GM12864 (cell line): ENCODE measurements around the gene ARL5C.

ENCODE experiments used
- DNase-seq: peaks from one replicate; pipeline ENCODE4 v3.0.0-alpha.2; 2011; ENCODE audit warnings: low read depth
- H3K4me3 ChIP-seq: 2 replicates; pipeline ENCODE4 v1.5.1; 2011; ENCODE audit warnings: mild to moderate bottlenecking, low read depth, low read length, control low read depth
- TF ChIP-seq, protein P1 (sequence below): IDR thresholded peaks from 2 replicates; pipeline ENCODE4 v1.5.1; 2011; ENCODE audit warnings: low read depth, mild to moderate bottlenecking, moderate library complexity, low read length, control low read depth, inconsistent platforms; ENCODE audit errors: missing control alignments

The ARL5C gene

DNA sequence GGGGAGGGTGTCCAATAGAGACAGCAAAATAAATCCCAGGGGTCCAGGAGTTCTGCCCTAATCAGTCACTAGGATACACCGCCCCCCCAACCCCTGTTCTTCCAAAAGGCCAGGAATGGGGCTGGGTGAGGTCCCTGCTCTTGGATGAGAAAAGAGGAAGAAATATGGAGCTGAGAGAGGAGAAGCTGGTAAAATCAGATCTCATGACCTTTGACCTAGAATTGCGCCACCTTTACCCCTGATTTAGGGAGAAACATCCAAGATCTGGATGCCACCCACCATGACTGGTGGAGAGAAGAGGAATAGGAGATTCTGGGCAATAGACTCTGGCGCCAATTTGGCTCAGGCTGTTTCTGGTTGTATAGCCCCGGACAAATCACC, 32.2 kb upstream of the ARL5C start:
- no peak for DNase-seq
- TF ChIP-seq, protein P1, sequence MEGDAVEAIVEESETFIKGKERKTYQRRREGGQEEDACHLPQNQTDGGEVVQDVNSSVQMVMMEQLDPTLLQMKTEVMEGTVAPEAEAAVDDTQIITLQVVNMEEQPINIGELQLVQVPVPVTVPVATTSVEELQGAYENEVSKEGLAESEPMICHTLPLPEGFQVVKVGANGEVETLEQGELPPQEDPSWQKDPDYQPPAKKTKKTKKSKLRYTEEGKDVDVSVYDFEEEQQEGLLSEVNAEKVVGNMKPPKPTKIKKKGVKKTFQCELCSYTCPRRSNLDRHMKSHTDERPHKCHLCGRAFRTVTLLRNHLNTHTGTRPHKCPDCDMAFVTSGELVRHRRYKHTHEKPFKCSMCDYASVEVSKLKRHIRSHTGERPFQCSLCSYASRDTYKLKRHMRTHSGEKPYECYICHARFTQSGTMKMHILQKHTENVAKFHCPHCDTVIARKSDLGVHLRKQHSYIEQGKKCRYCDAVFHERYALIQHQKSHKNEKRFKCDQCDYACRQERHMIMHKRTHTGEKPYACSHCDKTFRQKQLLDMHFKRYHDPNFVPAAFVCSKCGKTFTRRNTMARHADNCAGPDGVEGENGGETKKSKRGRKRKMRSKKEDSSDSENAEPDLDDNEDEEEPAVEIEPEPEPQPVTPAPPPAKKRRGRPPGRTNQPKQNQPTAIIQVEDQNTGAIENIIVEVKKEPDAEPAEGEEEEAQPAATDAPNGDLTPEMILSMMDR = no peak
- no peak overlapping the region for H3K4me3 ChIP-seq

DNA sequence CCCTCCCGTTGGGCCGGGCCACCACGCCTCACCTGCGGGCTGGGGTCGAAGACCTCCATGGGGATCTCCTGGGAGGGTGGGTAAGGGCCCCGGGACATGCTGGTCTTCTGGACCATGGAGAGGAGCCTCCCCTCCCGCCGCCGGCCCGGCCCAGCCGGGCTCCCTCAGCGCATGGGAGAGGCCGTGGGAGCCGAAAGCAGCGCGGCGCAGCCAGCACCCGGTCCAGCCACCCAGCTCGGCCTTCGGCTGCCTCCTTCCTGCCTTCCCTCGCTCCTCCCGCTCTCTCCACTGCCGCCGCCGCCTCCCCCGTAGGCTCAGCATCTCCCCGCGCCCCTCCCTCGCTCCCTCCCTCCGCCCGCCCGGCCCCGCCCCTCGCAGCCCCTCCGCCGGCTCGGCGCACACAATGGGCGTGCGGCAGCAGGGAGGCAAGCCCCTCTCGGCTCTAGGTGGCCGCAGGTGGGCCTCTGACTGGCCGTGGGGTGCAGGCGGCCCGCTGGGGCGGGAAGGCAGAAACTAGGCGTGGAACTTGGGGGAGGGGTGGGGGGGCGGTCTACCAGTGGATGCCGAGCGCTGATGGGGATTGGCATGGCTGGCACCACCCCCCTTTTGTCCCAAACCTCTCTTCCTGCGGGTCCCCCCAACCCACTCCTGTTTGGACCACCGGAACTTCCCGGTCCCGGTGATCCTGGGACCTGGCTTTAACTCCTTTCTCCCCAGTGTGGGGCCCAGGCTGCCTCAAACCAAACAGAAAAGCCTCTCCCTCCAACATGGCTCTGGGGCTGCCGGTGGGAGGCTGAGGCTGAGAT, 31.6 kb upstream of the ARL5C start, which contains the start of gene CACNB1:
CACNB1 (minus strand) TSS at position 290 of the 806 bp plus-strand sequence; CDS start at position 116, 174 bp downstream.
- TF ChIP-seq, protein P1 = no peak
- H3K4me3 ChIP-seq = peak within 1 kb of the TSS; percentile 77
- DNase-seq = no peak

DNA sequence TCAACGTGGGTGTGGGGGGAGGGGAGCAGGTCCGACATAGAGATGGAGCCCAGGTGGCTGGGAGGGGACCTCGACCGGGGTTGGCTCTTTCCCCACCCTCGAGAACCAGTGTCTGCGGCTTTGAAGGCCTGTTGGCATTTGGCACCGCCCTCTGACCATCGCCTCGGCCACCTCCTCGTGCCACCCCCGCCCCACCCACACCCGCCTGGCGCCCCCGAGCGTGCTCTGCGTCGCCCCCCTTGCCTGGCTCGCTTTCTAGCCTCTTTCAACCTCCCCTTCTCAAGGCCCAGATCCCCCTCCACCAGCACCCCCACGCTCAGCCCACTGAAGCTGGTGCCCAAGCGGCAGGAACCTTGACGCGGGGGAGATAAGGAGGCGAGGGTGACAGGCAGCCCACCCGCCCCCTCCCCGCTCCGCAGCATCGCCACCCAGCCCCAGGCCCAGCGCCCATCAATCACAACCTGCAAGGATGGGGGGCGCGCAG, 30.9 kb upstream of the ARL5C start:
- DNase-seq = no peak
- peak overlapping the region; percentile 77 for H3K4me3 ChIP-seq
- TF ChIP-seq, protein P1 = no peak

DNA sequence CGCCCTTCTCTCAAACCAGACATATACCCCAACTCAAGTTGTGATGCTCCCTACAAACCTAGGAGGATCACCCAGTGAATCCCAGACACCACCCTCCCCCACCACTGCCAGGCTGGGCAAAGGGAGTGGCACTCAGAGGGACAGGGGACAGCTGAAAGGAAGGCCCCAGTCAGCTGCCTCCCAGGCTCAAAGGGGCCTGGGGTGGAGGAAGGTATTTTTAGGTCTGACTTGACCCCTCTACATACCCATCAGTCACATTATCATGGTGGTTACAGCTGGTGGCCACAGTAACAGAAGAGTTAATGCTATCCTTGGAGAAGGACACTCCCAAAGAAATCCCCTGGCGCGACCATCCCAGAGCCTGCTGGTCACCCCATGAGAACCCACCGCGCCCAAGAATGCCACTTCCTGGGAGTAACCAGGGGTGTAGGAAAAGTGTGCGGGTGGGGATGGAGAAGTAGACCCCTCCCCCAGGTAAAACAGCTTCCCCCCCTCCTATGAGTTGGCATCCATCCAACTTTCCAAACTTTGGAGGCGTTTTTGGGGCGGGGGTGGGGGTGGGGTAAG, 30.4 kb upstream of the ARL5C start:
- TF ChIP-seq, protein P1 = no peak
- DNase-seq = no peak
- peak overlapping the region; percentile 77 for H3K4me3 ChIP-seq

DNA sequence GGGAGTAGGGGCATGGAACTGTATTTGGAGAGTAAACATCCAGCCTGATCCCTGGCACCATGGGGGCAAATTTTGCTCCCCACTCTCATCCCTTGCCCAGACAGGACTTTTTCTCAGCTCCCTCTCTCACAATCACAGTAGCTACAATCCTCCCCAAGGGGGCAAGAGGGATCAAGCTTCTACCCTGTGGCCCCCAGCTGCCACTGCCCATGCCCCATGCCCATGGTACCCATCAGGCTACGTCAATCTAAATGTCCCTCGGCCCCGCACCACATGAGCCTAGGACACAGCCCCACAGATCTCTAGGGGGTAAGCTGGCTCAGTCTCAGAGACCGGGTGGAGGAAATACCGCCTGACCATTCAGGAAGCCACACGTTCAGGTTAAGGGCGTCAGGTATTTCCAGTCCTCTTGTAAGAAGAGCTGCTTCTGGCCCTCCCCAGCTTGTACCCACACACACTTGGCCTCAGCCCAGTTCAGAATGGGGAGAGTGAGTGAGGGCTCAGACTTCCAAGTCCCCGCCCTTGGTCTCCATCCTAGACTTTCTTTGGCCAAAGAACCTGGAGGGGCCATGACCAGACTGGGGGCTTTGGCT, 29.7 kb upstream of the ARL5C start:
- TF ChIP-seq, protein P1 = no peak
- no peak for DNase-seq
- peak overlapping the region; percentile 77 for H3K4me3 ChIP-seq

DNA sequence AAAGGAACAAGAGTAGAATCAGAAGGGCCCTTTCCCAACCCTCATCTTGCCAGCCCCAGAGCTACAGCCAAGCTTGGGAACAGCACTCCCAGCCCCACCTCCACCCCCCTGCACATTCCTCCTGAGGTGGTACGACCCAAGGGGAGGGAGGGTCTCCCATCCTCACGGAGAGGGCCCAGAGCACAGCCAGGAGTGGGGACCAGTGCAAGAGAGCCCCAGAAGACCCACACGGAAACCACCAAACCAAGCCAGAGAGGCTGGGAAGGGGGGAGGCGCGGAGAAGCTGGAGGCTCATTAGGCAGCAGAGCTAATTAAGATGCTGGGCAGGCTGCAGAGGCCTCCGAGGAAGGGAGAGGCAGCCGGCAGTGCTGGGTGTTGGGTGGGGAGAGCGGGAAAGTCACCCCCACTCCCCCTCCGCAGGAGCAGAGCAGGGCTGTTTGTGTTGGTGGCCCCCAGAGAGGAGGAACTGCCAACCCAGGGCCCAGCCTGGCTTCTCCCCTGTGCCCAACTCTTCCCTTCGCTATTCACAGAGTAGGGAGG, 29.1 kb upstream of the ARL5C start:
- DNase-seq = no peak
- no peak overlapping the region for H3K4me3 ChIP-seq
- TF ChIP-seq, protein P1 = no peak
